ENCODE measurements around the gene EHD1. TPM values are rescaled to one million over a fixed set of nuclear protein-coding genes. Genes with fewer than 3 reads are reported as not detected.

The EHD1 gene
- polyA plus RNA-seq, 1 donor: 105 TPM

DNA sequence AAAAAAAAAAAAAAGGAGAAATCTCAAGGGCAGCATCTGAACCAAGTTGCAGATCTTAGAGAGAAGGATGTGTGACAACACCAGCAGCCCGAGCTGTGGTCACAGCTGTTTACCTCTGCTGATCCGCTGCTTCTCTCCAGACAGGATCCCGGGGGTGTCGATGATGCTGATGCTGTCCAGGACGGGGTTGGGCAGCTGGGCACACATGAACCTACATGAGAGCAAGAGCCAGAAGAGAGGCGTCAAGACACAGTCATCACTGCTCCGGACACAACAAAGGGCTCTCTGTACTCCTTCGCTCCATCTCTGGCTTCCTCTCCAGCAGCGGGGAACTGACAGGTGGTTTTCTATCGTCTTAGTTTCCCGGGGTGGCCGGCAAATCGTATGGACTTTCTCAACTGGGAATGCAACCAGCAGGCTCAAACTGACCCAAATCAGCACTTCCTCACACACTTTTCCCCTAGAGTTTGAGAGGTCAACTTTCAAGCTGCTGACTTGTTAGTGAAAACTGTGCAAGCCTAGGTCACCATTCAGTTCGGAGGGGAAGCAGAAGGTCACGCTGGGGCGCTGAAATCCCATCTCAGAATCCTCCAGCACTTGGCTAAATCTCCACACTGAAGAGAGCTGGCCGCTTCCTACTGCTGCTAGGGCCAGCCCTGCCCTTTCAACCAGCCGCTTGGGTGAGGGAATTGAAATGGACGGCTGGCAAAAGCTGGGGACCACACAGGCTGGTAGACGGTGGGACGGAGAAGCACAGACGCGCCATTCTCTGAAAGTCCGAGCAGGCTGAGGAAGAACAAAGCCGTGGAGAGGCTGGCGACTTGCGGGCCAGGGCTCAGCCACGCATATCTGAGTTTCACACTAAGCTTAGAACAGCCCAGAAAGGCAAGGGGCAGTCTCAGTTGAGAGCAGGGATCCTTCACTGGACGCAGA lies 3.8 kb downstream of the EHD1 start:
- no peak for DNase-seq (ENCODE audit: low read depth)

DNA sequence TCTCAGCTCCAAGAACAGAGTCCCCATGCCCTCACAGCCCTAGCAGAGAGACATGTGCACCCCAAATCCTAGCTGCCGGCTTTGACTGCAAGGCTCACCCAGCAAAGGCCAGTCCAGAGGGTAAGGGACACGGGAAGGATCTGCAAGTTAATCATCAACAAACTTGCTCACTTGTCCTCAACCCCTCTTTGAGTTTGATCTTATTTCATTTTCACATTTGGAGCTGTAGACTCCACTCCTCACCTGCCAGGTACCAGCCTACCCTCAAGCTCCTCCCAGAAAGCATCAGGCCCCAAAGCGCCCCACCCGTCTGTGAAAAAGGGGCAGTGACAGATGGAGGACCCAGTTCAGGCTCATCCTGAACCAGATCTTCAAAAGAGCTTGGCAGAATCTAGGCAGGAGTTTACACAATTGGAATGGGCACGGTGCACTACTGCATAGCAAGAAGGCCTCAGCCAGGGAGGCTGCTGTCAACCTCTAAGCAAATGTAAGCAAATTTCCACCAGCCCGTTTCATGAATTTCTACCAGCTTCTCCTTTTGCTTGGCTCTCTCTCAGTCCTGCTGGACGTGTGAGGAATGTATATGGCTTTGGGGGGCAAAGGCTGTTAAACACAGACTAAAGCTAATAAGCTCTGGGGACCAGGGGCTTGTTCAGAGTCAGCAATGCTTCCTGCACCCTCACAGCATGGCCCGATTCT lies 5.5 kb downstream of the EHD1 start:
- DNase-seq (ENCODE audit: low read depth): no peak

DNA sequence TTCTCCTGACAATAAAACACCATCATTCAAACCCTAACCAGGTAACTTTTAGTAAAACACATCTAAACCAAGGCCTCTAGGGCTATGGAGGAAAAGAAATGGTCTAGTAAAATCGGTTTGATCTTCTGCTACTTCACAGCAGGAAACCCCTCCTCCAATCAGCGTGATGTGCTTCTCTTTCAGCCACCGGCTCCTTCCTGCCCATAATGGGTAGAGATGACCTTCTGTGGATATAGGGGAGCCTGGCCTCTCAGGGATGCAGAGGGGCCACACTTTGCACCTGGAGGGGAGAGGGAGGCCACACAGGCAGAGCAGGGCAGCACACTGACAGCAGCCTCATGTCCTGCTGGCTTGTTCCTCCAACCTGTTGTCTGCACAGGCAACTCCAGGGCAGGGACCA lies 6.9 kb downstream of the EHD1 start:
- no peak for DNase-seq (ENCODE audit: low read depth)

DNA sequence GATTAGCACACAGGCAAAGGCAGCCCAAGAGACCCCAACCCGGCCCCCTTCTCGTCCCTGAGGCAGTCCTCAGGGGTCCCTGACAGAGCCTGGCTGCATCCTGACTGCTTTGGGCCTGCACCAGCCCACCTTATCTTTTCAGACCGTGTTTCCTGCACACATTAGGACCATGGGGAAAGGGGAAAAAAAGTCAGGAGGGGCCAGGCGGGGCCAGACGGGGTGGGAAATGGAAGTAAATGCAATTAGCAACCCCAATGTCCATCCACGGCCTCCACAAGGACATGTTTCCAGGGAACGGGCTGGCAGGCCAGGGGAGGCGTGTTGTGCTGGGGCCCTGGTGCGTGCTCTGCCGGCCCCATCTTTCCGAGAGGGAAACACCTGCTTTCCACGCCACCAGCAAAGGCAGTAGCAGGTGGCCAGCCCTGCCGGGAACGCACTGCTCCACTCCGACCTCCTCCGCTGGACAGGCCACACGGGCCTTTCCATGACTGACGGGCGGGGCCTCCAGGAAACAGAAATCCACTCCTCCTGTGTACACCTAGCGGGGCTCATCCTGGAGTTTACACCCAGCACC lies 7.4 kb downstream of the EHD1 start:
- no peak for DNase-seq (ENCODE audit: low read depth)

DNA sequence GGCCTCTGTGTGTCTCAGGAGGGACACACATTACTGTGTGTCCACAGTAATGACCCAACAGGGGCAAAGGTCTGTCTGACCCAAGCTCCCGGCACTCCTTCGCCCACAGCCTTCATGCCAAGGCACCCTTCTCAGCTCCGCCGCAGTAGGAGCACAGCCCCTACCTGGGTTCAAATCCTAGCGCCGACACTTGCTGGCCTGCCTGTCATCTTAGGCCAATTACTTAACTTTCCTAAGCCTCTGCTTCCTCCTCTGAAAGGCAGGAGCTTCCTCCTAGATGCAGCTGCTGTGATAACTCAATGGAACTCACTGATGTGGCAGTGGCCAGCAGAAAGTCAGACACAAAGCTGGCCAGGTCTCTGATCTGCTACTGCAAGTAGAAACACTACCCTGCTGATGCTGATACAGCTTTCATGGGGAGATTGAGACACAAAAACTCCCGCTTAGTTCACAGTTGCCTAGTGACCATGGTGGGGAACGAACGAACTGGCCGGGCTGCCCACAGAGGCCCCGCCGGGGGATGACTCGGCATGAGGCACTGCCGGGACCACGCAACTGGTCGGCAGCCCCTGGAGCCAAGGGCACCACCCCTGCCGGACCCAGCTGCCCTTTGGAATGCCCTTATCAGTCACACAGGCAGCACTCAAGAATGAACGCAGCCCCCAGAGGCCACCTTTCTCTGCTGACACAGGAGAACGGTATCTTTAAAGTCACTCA lies 8.1 kb downstream of the EHD1 start:
- no peak for DNase-seq (ENCODE audit: low read depth)

DNA sequence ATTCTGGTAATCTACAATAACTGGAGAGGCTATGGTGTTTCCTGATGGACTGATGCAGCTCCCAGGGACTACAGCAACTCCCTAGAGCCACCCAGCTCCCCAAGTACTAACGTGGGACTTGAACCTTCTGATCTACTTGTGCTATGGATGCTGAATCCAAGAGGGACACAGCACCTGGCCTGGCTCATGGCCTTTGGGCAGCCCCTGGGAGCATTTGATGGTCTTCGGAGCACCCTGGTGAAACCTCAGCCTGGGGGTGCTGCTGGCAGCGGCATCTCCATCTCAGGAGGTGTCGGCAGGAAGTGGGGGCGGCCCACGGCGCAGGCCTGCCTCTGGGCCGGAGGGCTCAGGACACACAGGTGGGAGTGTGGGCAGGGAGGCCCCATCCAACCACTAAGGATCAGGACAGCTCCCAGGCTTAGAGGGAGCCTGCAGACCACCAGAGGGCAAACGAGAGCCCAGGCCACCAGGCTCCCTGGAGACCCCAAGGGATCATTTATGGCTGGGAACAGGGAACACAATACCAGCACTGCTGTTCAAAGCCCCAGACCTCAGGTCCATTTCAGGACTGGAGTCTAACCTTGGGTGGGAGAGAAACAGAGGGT lies 8.7 kb downstream of the EHD1 start:
- no peak for DNase-seq (ENCODE audit: low read depth)

DNA sequence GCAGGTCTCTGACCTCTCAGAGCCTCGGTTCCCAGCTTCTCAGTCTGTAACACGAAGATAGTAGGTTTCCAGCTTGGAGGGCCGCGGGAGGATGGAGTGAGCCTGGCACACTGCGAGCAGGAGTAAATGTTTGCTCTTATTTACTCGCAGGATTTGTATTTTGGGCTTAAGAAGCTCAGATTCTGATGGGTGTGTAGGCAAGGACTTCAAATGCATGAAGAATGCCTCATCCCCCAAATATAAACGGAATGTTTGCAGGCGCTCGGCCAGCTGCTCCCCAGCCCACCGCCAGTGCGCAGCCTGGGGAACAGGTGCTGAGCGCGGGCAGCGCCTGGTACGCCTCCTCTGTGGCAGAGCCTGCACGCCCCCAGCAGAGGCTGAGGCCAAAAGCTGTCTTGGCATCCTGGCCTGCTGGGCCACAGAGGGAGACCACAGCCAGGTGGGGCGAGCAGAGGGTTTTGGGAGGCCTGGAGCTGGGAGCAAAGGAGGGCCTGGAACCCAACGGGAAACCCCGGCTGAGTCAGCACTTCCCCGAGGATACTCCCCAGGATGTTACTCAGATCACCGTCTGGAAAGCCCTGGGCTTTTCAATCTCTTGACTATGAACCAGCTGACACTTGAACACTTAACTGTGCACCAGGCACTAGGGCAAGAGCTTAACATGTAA lies 9.4 kb downstream of the EHD1 start:
- no peak for DNase-seq (ENCODE audit: low read depth)

DNA sequence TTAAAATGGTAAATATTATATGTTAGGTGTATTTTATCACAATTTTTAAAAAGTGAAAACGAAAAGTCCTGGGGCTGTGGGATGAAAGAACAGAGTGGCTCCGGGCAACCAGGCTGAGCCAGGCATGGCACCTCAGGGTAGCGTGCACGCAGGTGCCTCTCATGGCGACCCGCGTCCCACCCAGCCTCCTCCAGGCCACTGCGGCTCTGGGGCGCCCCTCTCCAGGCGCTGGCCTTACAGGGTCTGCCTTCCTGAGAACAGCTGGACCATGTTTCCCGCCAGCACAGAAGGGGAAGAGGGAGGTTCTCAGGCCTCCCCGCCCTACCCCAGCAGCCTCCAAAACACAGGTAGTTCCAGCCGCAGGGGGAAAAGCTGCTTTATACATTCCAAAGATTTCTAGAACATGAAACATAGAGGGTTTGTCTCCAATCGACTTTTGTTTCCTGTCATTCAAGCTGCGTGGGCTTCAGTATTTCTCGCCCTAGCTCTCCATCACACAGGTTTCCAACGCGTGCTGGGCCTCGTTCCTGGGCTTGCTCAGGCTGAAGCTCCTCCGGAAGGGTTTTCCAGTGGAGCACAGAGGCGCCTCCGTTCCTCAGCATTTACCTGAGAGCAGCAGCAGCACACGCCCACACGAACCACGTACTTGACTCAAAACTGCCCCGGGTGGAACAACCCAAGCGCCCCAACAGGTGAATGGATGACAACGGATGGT lies 10.5 kb downstream of the EHD1 start:
- DNase-seq (ENCODE audit: low read depth): no peak

DNA sequence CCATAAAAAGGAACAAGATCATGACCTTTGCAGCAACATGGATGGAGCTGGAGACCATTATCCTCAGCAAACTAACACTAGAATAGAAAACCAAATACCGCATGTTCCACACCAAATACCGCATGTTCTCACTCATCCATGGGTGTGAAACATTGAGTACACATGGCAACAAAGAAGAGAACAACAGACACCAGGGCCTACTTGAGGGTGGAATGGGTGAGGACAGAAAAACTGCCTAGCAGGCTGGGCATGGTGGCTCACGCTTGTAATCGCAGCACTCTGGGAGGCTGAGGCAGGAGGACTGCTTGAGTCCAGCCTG lies 12.3 kb downstream of the EHD1 start:
- DNase-seq (ENCODE audit: low read depth): no peak

DNA sequence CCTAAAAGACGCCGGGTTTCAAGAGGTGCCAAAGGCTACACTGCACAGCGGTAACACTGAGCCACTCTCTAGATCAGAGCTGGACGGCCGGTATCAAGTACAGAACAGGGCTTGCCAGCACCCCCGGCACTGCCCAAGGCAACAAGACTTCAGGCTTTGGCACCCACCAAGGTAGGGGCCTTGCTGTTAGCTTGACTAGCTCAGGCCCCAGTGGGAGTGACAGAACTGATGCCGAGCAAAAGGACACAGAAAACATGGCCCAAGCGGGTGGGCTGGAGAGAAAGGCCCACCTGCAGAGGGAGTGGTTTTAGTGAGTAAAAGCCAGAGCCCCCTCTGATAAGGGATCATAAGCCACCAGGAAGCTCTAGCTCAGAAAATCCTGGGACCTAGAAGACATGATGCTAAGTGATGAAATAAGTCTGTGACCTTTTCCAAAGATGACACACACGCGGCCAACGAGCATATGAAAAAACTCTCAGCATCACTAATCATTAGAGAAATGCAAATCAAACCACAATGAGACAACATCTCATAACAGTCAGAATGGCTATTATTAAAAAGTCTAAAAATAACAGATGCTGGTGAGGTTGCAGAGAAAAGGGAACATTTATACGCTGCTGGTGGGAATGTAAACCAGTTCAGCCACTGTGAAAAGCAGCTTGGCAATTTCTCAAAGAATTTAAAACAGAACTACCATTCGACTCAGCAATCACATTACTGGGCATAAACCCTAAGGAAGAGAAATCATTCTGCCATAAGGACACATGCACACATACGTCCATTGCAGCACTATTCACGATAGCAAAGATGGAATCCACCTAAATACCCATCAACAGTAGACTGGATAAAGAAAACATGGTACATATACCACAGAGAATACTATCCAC lies 12.9 kb downstream of the EHD1 start:
- no peak for DNase-seq (ENCODE audit: low read depth)

DNA sequence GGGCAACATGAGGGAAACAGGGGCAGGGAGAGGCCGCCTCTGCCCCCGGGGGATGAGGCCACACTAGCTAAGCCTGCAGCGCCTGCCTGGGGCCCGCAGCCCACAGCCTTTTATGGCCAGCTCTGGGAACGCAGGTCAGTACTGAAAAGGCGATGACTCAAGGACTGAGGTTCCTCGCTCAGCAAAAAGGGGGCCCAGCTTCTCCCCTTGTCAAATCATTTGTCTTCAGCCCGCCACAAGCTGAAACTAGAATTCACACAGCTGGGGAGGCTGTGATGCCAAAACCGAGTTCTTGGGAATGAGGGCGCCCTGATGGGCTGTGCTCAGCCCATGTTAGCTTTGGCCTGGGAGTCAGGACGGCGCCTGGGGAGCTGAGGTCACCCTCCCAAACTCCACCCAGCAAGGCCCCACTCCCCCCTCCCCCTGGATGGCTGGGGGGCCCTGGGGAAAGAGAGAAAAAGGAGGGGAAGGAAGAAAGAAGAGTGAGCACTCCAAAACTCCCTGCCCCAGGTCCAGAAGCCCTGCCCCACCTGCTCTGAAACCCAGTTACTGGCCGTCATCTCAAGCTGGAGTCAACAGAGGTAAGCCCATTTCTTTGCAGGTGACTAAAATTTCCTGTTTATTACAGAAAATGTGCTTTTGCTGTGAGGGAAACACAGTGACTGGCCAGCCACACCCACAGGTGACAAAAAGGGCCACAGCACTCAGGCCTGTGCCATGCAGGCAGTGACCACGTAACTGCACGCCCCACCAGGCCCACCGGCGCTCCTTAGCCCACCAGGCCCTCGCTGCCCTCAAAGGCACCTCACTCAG lies 13.7 kb downstream of the EHD1 start:
- DNase-seq (ENCODE audit: low read depth): peak; percentile 56

DNA sequence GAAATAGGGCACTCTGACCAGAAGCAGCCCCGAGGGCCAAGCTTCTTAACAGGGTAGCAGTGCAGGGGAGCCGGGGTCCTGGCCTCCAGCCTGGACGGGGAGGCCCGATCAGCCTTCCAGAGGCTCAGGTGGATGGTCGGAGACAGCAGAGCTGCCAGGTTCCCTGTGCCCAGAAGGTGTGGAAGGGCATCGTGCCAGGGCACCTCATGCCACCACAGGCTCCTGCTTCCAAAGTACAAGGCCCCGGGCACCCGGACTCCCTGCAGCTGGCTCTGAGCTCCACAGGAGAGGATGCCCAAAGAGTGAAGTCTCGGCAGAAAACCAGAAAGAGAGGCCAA lies 14.3 kb downstream of the EHD1 start:
- no peak for DNase-seq (ENCODE audit: low read depth)

DNA sequence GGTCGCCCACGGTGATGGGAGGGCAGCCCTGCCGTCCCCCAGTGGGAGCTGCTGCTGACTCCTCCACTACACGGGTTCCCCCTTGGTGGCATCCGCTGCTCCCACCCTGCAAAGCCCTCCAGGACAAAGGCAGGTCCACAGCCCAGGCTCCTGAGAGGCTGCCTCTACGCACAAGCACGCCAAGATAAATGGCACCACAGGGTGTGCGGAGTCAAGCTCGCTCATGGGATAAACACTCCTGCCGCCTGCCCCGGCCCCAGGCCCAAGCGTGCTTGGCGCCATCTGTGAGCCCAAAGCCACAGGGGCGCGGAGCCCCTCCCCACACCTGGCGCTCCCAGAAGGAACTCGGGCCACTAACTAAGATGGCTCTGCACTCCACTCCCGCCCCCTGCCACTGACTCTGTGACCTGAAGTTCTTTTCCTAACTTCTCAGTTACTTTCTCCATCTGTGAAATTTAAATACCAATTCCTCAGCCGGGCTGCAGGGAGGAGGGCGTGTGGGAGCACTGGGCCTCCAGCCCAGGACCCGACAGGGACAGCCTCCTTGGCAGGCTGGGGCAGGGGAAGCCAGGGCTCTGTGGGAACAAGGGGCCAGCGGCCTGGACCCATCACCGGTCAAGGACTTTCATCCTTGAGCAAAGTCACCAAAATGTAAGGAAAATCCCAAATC lies 14.9 kb downstream of the EHD1 start:
- no peak for DNase-seq (ENCODE audit: low read depth)

DNA sequence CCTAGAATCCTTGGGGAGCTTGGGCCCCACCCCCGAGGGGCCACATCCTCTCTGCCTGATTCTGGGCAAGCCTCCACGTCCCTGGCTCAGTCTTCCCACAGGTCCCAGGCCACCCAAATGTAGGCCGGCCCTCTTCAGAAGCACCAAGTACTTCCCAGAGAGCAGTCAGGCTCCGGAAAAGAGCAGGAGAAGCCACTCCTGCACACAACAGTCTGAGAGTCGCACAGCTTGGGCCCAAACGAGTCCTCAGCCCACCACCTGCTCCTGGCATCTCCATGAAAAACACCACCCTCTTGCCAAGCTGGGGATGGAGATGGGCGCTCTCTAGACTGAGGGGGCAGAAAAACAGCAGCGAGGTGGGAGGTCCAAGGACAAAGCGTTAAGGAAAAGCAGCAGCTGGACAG lies 15.4 kb downstream of the EHD1 start:
- no peak for DNase-seq (ENCODE audit: low read depth)

DNA sequence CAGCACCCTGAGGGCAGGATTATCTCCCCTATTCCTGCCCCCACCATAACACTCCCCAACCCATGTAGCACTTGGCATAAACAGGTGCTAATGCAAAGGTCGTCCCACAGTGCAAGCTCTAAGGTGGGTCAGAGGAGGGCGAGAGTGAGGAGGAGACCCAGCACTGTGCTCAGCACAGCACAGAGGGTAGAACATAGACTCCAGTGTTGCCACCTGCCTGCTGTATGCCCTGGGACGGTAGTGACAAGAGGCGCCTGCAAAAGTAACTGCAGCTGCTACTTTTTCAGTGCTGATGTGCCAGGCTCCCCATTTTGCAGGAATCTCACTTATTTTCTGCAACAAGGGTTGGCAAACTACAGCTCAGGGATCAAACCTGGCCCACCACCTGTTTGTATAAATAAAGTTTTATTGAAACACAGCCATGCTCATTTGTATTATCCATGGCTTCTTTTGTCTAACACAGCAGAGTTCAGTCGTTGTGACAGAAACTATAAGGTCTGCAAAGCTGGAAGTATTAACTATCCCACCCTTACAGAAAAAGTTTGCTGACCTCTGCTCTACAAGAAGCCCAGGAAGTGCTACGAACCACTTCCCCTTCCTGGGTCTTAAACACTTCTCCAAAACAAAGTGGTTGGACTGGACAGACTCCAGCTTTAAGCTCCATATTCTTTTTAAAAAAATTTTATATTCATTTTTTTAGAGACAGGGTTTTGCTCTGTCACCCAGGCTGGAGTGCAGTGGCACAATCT lies 17.0 kb downstream of the EHD1 start:
- DNase-seq (ENCODE audit: low read depth): no peak

DNA sequence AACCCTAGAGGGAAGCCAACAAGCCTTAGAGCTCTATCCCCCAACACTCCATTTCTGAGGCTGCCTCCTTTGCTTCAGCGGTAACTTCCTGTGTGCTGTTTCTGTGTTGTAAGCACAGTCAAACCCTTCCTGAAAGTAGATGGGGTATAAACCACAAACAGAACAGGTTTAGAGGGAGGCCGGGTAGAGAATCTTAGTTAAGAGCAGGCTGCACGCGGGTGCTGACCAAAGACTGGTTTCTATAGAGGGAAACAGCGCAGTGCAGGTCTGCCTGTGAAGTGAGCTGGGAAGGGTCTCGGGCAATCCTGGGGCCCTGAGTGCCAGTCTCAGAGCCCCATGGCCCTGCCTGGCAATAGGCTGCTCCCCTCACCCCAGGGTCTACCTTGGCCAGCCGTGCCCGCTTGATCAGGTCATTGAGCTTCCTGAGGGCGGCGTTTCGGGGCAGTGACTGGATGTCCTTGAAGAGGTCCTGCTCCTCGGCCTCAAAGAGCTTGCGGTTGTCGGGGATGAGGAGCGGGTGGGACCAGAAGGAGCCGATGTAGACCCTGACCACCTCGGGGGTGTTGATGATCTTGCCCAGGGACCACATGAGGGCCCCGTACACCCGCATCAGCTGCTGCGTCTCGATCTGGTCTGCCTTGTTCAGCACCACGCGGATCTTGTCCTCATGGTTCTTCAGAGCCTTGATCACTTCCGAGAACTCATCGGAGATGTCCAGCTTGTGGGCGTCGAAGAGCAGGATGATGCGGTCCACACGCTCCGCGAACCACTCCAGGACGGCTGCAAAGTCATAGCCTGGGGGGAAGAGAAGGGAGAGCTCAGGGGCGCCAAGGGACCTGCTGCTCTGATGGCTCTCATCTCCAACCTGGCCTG lies 18.6 kb downstream of the EHD1 start:
- DNase-seq (ENCODE audit: low read depth): no peak

All from forelimb muscle (tissue), 1 donor.